Aorta (tissue), 5 donors: ENCODE results near the gene JAG2. TPM values are rescaled to one million over a fixed set of nuclear protein-coding genes. Genes with fewer than 3 reads are reported as not detected.

ENCODE experiments used
- ATAC-seq: fragments of 200-7000 bp; cut with Tn5 transposase; one replicate; pipeline ENCODE4 v1.9.1; 2022; ENCODE audit warnings: moderate library complexity; ENCODE audit not compliant: low FRiP score
- DNase-seq, 2 donors: peaks; one replicate each; pipeline ENCODE4 v3.0.0-alpha.2; 2020
- H3K27ac ChIP-seq, 2 donors: one replicate each; pipeline ENCODE4 v1.5.1; 2013; ENCODE audit warnings: low read length in 2 of 2, mild to moderate bottlenecking in 2 of 2, moderate library complexity in 2 of 2, control low read depth in 1 of 2, inconsistent platforms in 1 of 2, low read depth in 1 of 2
- H3K27me3 ChIP-seq, 2 donors: one replicate each; pipeline ENCODE4 v1.6.1; 2013; ENCODE audit warnings: control low read depth in 1 of 2, low read length in 1 of 2, mild to moderate bottlenecking in 1 of 2, moderate library complexity in 1 of 2; ENCODE audit not compliant: insufficient read depth in 2 of 2, control insufficient read depth in 1 of 2
- H3K36me3 ChIP-seq, 2 donors: one replicate each; pipeline ENCODE4 v1.6.1; 2013; ENCODE audit warnings: control low read depth in 1 of 2, low read length in 1 of 2, mild to moderate bottlenecking in 1 of 2; ENCODE audit not compliant: insufficient read depth in 2 of 2, control insufficient read depth in 1 of 2
- H3K4me1 ChIP-seq, 2 donors: one replicate each; pipeline ENCODE4 v1.6.1; 2013; ENCODE audit warnings: low read length in 2 of 2, control low read depth in 1 of 2, mild to moderate bottlenecking in 1 of 2, moderate library complexity in 1 of 2; ENCODE audit not compliant: insufficient read depth in 2 of 2, control insufficient read depth in 1 of 2
- H3K4me3 ChIP-seq, 2 donors: one replicate each; pipeline ENCODE4 v1.5.1; 2013; ENCODE audit warnings: low read length in 2 of 2, control low read depth in 1 of 2, mild to moderate bottlenecking in 1 of 2
- H3K9me3 ChIP-seq: one replicate; pipeline ENCODE4 v1.6.1; 2013; ENCODE audit warnings: mild to moderate bottlenecking, low read length; ENCODE audit not compliant: control insufficient read depth
- WGBS, 2 donors: extraction: QIAGEN DNeasy Blood & Tissue Kit; methylation state at CpG; one replicate each; pipeline ENCODE4 v1.1.7; 2013; 5-methylcytosine and 5-hydroxymethylcytosine counted together
- intact Hi-C, 2 donors: fragments of 100-400 bp; cut with DNase I; formaldehyde crosslinking; loops; one replicate each; pipeline versions ENCODE4 v1.14.2 to v1.15.0; 2022
- polyA plus RNA-seq, 2 donors: library from polyadenylated mRNA; stranded (reverse); fragments of 200-250 nt; gene quantifications; one replicate each; pipeline ENCODE4 v1.2.3, GENCODE V29; 2013
- total RNA-seq, 2 donors: library from RNA; stranded (reverse); fragmentation: NEBNext Ultra II Directional; extraction: Animal tissue kit (Norgen Biotek cat#: 25700); gene quantifications; one replicate each; pipeline ENCODE4 v1.2.1, GENCODE V29; 2021
- donor health status: healthy with polysubstance abuse.
- donor health status: Bipolar disorder and iron deficiency.
- donor health status: DM: no; HTN: no; CAD: no.
- donor health status: DM: no; HTN: no; CAD: no.
- donor health status: DM: yes; HTN: yes; CAD: no.

JAG2 gene
- total and polyA plus RNA-seq, 4 donors = 0.13 to 32.1 (median 8.1) TPM

DNA sequence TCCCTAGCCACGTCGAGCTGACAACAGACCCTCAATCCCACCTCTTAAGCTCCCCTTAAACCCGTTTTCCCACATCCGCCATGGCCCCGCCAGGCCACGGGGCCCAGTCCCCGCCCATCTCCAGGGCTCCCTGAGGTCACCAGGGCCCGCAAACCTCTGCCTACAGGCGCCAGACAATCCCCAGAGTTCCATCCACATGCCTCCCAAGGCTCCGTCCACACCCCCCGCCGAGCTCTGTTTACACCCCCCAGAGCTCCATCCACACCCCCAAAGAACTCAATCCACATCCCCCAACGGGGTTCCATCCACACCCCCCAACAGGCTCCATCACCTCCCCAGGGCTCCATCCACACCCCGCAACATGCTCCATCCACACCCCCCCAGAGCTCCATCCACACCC is 9.2 kb downstream of the JAG2 start:
- H3K36me3 ChIP-seq = no peaks in the 10 kb centered on the region
- DNase-seq (no peak), ATAC-seq (no peak)
- no peaks in the 10 kb centered on the region for H3K27me3 ChIP-seq
- no peaks in the 10 kb centered on the region for H3K4me1 ChIP-seq
- H3K9me3 ChIP-seq = no peaks in the 10 kb centered on the region
- intact Hi-C loops = no loop called here
- H3K27ac ChIP-seq = no peak overlapping the region
- WGBS, 2 donors = 91 to 98% methylated on average over 14 of the region's 14 CpGs
- no peak overlapping the region for H3K4me3 ChIP-seq

DNA sequence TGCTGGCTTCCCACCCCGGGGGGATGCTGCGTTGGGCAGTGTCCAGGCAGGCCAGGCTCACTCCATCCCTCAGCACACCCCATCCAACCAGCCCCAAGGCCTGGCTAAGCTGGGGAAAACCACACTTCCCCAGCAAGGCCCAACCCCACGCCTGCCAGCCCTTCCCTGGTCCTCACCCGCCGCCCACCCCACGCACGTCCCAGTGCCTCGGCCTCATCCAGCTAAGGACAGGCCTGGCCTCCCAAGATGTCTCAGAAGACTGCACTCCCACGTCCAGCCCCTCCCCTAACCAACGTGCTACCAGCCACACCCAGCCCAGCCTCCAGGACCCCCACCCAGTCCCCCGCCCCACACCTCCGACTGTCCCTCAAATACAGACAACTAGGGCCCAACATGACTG is 9.8 kb downstream of the JAG2 start:
- DNase-seq (no peak), ATAC-seq (no peak)
- H3K27ac ChIP-seq = no peak overlapping the region
- no peak overlapping the region for H3K4me3 ChIP-seq
- no peaks in the 10 kb centered on the region for H3K36me3 ChIP-seq
- WGBS, 2 donors = 82 to 88% methylated on average over 12 of the region's 12 CpGs
- H3K4me1 ChIP-seq = no peaks in the 10 kb centered on the region
- no peaks in the 10 kb centered on the region for H3K9me3 ChIP-seq
- H3K27me3 ChIP-seq = no peaks in the 10 kb centered on the region
- intact Hi-C loops = no loop called here

DNA sequence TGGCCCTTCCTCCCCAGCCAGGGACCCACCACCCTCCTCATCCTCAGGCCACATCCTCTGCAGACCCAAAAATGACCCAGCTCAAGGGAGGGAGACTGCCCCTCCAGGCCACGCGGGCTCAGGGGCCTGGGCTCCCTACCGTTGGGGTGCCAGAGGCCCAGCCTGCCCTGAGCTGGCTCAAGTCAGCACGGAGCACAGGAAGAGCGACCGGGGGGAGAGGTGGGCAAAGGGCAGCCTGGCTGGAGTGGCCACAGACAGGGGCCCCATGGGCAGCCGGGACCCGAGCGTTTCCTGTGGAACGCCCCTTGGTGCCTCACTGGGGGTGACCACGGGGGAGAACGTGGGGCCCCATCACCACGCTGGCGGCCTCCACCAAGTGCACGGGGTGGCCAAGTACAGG is 10.7 kb downstream of the JAG2 start:
- ATAC-seq (no peak), DNase-seq (no peak)
- H3K4me3 ChIP-seq = no peak overlapping the region
- intact Hi-C loops = no loop called here
- H3K9me3 ChIP-seq = no peaks in the 10 kb centered on the region
- no peaks in the 10 kb centered on the region for H3K27me3 ChIP-seq
- H3K4me1 ChIP-seq = no peaks in the 10 kb centered on the region
- H3K36me3 ChIP-seq = no peaks in the 10 kb centered on the region
- WGBS, 2 donors = 91 to 95% methylated on average over 14 to 15 of the region's 15 CpGs
- no peak overlapping the region for H3K27ac ChIP-seq

DNA sequence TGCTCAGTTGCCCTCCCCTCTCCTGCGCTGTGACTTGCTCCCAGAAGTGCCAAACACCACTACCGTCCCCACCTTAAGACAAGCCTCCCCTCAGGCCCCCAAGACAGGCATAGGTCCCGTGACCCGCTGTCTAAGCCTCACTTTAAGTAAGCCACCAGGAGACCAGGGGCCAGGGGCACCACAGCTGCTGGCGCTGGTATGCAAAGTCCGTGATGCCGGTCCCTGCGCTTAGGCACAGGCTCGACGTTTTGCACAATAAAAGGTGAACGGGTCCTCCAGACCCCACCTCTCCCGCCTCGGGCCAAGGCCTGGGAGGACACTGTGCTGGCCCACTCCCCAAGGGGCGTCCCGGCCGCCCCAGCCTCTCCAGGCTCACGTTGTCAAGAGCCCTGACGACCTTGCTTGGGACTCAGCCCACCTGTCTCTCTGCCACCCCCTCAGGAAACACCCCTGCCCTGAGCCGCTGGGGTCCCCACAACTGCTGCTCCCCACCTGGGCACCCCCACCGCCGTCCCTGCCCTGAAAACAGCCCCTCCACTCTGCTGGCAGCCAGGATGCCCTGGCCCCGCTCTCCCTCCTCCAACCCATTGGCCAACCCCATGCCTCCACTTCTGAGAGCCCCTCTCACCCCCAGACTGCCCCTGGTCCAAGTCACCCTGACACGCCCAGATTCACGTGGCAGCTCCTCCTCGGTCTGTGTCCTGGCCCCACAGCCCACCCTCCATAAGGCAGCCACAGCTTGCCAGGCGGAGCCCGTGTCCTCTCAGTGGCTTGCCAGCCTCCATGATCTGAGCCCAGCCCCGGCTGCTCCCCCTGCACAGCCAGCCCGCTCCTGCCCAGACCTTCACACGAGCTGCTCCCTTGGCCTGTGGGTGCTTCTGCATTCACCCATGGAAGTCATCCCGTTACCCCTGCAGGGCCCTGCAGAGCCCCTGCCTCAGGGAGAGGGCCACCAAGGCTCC is 11.9 kb downstream of the JAG2 start:
- H3K36me3 ChIP-seq = no peaks in the 10 kb centered on the region
- intact Hi-C loops = no loop called here
- 88 to 89% methylated on average over 30 to 31 of the region's 31 CpGs for WGBS, 2 donors
- H3K9me3 ChIP-seq = no peaks in the 10 kb centered on the region
- H3K27ac ChIP-seq = no peak overlapping the region
- DNase-seq = no peak
- H3K4me3 ChIP-seq = no peak overlapping the region
- H3K27me3 ChIP-seq = no peaks in the 10 kb centered on the region
- no peak for ATAC-seq
- H3K4me1 ChIP-seq = no peaks in the 10 kb centered on the region

DNA sequence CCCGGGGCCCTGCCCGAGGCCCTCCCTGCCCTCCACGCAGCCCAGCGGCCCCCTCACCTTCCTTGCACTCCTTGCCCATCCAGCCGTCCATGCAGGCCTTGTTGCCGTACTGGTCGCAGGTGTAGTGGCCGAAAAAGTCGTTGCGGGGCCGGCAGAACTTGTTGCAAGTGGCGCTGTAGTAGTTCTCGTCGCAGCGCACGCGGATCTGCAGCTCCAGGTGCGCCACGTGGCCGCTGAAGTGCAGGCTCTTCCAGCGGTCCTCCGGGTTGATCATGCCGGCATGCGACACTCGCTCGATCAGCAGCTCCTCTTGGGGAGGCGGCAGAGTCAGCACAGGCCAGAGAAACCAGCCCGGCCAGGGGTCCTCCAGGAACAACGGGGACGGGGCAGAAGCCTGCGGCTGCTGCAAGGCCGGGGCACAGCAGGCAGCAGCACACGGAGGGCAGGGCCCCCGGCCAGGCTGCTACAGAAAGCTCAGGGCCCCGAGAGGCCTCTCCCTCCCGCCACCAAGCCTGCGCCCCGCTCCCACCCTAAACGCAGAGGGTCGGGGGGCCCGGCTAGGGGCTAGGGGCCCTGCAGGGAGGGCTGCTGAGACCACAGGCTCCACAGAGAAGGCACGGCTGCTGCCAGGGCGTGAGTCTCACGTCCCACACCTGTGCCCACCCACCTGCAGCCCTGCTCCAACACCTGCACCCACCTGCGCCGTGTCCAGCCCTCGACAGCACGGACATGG is 12.7 kb downstream of the JAG2 start:
- H3K27me3 ChIP-seq = no peaks in the 10 kb centered on the region
- intact Hi-C loops = no loop called here
- no peaks in the 10 kb centered on the region for H3K9me3 ChIP-seq
- no peaks in the 10 kb centered on the region for H3K4me1 ChIP-seq
- no peak overlapping the region for H3K4me3 ChIP-seq
- DNase-seq (peak in 1 of 2 donors; percentile 69), ATAC-seq (no peak)
- no peak overlapping the region for H3K27ac ChIP-seq
- 87 to 88% methylated on average over 42 to 48 of the region's 48 CpGs for WGBS, 2 donors
- no peaks in the 10 kb centered on the region for H3K36me3 ChIP-seq

DNA sequence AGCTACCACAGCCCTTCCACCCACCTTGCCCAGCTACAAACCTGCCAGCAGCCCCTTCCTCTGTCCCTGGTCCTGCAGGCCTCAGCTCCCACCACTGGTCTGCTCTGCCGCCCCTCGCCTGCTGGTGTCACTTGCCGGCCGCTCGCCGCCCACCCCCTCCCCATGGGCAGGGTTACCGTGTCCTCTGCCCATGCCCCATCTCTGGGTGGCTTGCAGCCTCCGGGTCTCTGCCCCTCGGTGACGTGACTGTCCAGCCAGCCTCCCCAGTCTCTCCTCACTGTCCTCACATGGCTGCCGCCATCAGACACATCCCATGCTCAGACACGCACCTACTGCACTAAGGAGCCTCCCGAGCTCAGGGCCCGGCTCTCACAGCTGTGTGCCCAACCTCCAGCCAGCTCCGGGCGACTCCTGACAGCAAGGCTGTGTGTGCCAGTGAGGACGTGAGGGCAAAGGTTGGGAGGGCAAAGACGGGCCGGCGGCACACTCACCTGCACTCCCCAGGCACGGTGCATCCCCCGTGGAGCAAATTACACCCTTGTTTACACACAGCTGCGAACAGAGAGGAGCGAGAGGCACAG is 13.4 kb downstream of the JAG2 start:
- Histone ChIP-seq H3K27ac (no peak overlapping the region), H3K27me3 (no peaks in the 10 kb centered on the region), H3K4me1 (no peaks in the 10 kb centered on the region), H3K4me3 (no peak overlapping the region), H3K9me3 (no peaks in the 10 kb centered on the region), H3K36me3 (no peaks in the 10 kb centered on the region)
- no peak for ATAC-seq
- intact Hi-C loops = no loop called here
- WGBS, 2 donors = 85 to 86% methylated on average over 24 of the region's 24 CpGs
- peak; percentile 40 to 61 for DNase-seq

DNA sequence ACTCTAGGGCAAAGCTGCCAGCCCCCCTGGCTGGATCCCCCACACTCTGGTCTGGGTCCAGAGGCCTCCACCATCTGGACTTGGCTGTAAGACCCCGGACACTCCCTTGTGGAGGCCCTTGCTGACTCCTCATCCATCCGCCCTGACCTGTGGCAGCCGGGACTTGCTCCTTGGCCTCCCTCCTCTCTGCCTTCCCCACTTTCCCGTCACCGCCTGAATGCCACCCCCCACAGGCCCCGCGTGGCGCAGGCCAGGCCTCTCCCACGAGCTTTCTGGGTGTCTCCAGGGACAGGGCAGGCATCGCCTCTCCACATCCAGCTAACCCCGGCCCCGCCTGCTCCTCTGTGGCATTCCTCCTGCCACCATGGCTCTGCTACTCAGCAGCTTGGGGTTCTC is 14.1 kb downstream of the JAG2 start:
- Histone ChIP-seq H3K36me3 (no peaks in the 10 kb centered on the region), H3K27ac (no peak overlapping the region), H3K9me3 (no peaks in the 10 kb centered on the region), H3K4me1 (no peaks in the 10 kb centered on the region), H3K27me3 (no peaks in the 10 kb centered on the region), H3K4me3 (no peak overlapping the region)
- DNase-seq (peak; percentile 44 to 62), ATAC-seq (no peak)
- intact Hi-C loops = no loop called here
- 72 to 80% methylated on average over 12 of the region's 12 CpGs for WGBS, 2 donors

DNA sequence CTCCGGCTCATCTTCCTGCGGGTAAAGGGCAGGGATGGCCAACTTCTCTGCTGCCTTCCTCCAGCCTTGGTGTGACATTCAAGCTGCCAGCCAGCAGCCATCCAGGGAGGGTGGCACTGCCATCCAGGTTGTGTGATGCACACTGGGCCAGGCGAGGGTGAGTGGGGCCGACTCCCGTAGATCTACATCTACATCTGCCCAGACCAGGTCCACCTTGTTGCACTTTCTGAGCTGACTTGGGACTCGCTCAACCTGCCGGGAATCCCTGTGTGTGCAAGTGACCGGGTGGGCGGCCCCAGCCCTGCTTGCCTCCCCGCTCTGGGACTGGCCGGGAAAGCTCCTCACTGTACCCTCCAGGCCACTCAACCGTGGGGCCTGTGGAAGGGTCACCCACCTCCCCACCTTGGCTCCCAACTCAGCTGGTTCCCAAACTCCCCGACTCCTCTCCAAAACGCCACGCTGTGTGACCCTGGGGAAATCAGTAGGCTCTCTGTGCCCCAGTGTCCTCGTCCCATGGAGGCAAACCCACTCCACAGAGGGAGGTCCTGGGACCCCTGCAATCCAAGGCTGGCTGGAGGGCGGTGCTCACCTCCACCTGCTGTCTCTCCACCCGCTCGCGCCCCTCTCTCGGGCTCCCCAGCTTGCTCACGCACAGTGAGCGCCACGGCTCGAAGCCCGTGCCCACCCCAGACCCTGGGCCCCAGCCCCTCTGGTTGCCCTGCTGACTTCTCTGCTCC is 14.7 kb downstream of the JAG2 start:
- peak; percentile 48 to 65 for DNase-seq
- H3K4me1 ChIP-seq = no peaks in the 10 kb centered on the region
- no peaks in the 10 kb centered on the region for H3K27me3 ChIP-seq
- no peaks in the 10 kb centered on the region for H3K9me3 ChIP-seq
- 90 to 95% methylated on average over 26 of the region's 26 CpGs for WGBS, 2 donors
- no peaks in the 10 kb centered on the region for H3K36me3 ChIP-seq
- no peak overlapping the region for H3K4me3 ChIP-seq
- H3K27ac ChIP-seq = no peak overlapping the region
- intact Hi-C loops = no loop called here
- no peak for ATAC-seq
